Measurements from ENCODE around the gene MME. TPM values are rescaled to one million over a fixed set of nuclear protein-coding genes. Genes with fewer than 3 reads are reported as not detected.

MME gene
- total and polyA plus RNA-seq, 2 of the 8 experiments (the other 6 are each of a cell fraction or from before 2014, with no cell fraction given) = 5.0 to 39.6 TPM

DNA sequence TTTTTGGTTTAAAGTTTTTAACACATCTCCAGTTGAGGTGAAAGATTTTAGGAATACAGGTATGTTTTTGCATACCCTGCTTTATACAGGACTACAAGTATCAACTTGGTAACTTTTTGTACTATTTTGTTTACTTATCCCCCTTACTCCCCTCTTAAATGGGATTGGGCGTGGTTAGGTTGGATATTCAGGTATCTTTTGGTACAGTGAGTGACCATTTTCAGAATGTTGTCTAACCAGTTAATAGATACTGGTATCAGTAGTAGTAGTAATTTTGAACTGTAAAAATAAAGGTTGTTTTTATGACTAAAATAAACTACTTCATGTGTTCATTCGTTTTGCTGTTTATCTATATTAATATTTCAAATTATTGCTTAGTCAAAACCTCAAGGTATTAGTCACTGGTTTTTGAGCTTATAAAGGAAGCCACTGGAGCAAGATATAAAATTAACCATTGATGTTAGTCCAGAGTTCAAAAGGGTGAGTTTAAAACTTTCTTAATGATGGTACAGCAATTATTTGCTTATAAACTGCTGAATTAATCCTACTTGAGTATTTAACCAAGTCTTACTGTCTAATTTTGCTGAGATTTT lies 3.3 kb downstream of the MME start:
- Histone ChIP-seq H2BK5ac (ENCODE audit: low read depth, low read length) (no peak overlapping the region), H2AK5ac (ENCODE audit: low read depth, low read length) (no peak overlapping the region), H3K23ac (ENCODE audit: insufficient read length) (no peak overlapping the region), H3K27ac (ENCODE audit: low read depth, low read length) (no peak overlapping the region), H3K9ac (replicated peaks in 1 of 4; ENCODE audit: extremely low read depth in 1 of 4, low read depth in 3 of 4, low read length in 3 of 4) (no peak overlapping the region), H3K79me1 (ENCODE audit: low read depth, low read length) (no peaks in the 10 kb centered on the region), H2BK120ac (replicated peaks; ENCODE audit: low read depth, low read length) (no peak overlapping the region), H3K79me2 (ENCODE audit: control insufficient read depth in 1 of 2, insufficient read depth in 2 of 2, low read length in 2 of 2) (peaks cover 0 to 6% of the 10 kb centered on the region in 2 experiments; a peak in 1 of 4 replicates), H3K4ac (replicated peaks; ENCODE audit: insufficient read length, low read depth, low read length) (no peak overlapping the region), H2BK20ac (ENCODE audit: low read length) (no peak overlapping the region), H2BK12ac (ENCODE audit: low read depth, low read length) (no peak overlapping the region), H4K20me1 (replicated peaks in 1 of 2; ENCODE audit: control insufficient read depth in 1 of 2, insufficient read depth in 2 of 2, low read length in 2 of 2) (no peaks in the 10 kb centered on the region), H3K14ac (ENCODE audit: insufficient read length) (no peak overlapping the region), H3K4me2 (ENCODE audit: insufficient read depth in 1 of 2, low read depth in 2 of 2, low read length in 2 of 2) (no peak overlapping the region), H3K18ac (ENCODE audit: extremely low read depth, low read length) (no peak overlapping the region), H4K8ac (ENCODE audit: extremely low read depth, insufficient read depth, low read length) (no peak overlapping the region), H3K4me3 (ENCODE audit: extremely low read depth in 1 of 4, insufficient read depth in 2 of 4, low read depth in 3 of 4, low read length in 4 of 4) (no peak overlapping the region), H4K91ac (replicated peaks; ENCODE audit: insufficient read length, low read length) (no peak overlapping the region), H3K56ac (replicated peaks; ENCODE audit: insufficient read length, low read depth, low read length) (no peak overlapping the region), H4K5ac (ENCODE audit: insufficient read length, low read depth, low read length) (no peak overlapping the region), H3K9me3 (ENCODE audit: insufficient read depth in 2 of 2, low read depth in 1 of 2, low read length in 1 of 2) (no peaks in the 10 kb centered on the region), H3K4me1 (replicated peaks in 1 of 4; ENCODE audit: control insufficient read depth in 3 of 4, insufficient read depth in 4 of 4, low read length in 3 of 4) (peaks cover 0 to 5% (median 1%) of the 10 kb centered on the region in 4 experiments; a peak in 3 of 7 replicates), H2AFZ (ENCODE audit: low read length) (no peak overlapping the region), H3K23me2 (ENCODE audit: low read depth, low read length) (peaks cover 10% of the 10 kb centered on the region; the same call in 1 of the 2 replicates), H2BK15ac (ENCODE audit: low read length) (no peak overlapping the region), H3K27me3 (replicated peaks in 1 of 4; ENCODE audit: control insufficient read depth in 3 of 4, extremely low read depth in 1 of 4, insufficient read depth in 3 of 4, low read length in 3 of 4) (peaks cover 0 to 8% (median under 1%) of the 10 kb centered on the region in 4 experiments; a peak in 2 of 7 replicates), H3K36me3 (ENCODE audit: control insufficient read depth in 2 of 4, insufficient read depth in 4 of 4, low read length in 3 of 4) (peaks cover 0 to 7% (median 0%) of the 10 kb centered on the region in 4 experiments; a peak in 1 of 8 replicates)
- 78% methylated on average over 2 of the region's 2 CpGs; no CpG with 5 or more reads in 1 of the 2 experiments for WGBS, 2 experiments (ENCODE audit: extremely low coverage in 1 of 2, insufficient coverage in 1 of 2, insufficient read length in 1 of 2, insufficient replicate concordance in 2 of 2, low coverage in 1 of 2, low lambda C conversion rate in 2 of 2, missing lambda C conversion rate in 1 of 2)
- FAIRE-seq (no peak), DNase-seq (ENCODE audit: low read depth in 1 of 2, low spot score in 2 of 2) (no peak)
- CTCF ChIA-PET (ENCODE audit: partially characterized antibody) = interaction anchor here (1.4 kb wide), 1 partner anchor 20 kb away, joined by 3 read pairs; no protein-coding TSS in a partner anchor
- TF ChIP-seq FOSL1 (IDR thresholded peaks at IDR 0.05; ENCODE audit: insufficient read depth, low read depth, low read length) (no peak), CTBP2 (IDR thresholded peaks at IDR 0.05; ENCODE audit: borderline replicate concordance, insufficient read depth, insufficient read length, low read length) (no peak), EZH2 (IDR thresholded peaks at IDR 0.05; ENCODE audit: low read depth, low read length, severe bottlenecking) (no peak), CHD2 (IDR thresholded peaks at IDR 0.05; ENCODE audit: low read length) (no peak)
- POLR2A ChIA-PET (ENCODE audit: partially characterized antibody) = no interaction called here

Measured in H1 (cell line).